ENCODE results near the gene FGF5.

DNA sequence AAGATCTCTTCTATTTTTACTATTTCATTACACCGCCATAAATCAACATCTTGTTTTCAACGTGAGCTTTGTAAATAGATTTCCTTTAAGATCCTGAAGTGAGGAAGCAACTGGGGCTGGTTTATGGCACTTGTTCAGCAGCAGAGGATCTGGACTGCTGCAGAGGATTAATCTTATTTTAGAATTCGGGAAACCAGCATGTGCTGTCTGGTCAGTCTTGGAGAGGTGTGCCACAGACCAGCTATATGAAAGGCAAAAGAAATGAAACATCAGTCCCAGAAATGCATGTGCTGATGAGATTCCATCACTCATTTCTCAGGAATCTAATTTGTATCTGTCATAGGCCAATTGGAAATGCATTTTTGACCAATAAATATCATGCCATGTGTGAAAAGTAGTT, 45.8 kb upstream of the FGF5 start:
- TF ChIP-seq POLR2A (IDR thresholded peaks at IDR 0.05), result no peak
- TF ChIP-seq CTCF (IDR thresholded peaks at IDR 0.05), result no peak

Measured in transverse colon (tissue), 3 donors.